Dendritic cell treated with granulocyte-macrophage colony-stimulating factor and Interleukin-4, amounts not matched to agents 40 ng/mL and 50 ng/mL, for 4 days (primary cell): ENCODE data around the gene ARFIP1.
"Not testable (repeated sequence)": the region's sequence is repeated elsewhere in the genome, so short reads cannot be mapped to it uniquely, and the experiment has no call there.

Experiments
- H3K27ac Mint-ChIP-seq: one replicate; pipeline ENCODE4 v1.8.0; 2022; ENCODE audit warnings: mild to moderate bottlenecking, mixed read lengths
- H3K27me3 Mint-ChIP-seq: one replicate; pipeline ENCODE4 v1.8.0; 2022; ENCODE audit warnings: mild to moderate bottlenecking, mixed read lengths
- H3K36me3 Mint-ChIP-seq: one replicate; pipeline ENCODE4 v1.8.0; 2022; ENCODE audit warnings: low read depth, mixed read lengths
- H3K4me1 Mint-ChIP-seq: one replicate; pipeline ENCODE4 v1.8.0; 2022; ENCODE audit warnings: low read depth, mixed read lengths
- H3K4me3 Mint-ChIP-seq: one replicate; pipeline ENCODE4 v1.8.0; 2022; ENCODE audit warnings: mild to moderate bottlenecking, moderate library complexity, mixed read lengths
- H3K9me3 Mint-ChIP-seq: one replicate; pipeline ENCODE4 v1.8.0; 2022; ENCODE audit warnings: mixed read lengths
- intact Hi-C: fragments of 100-400 bp; cut with micrococcal nuclease; formaldehyde crosslinking; loops from one replicate; pipeline ENCODE4 v1.15.0; 2022

Gene ARFIP1

DNA sequence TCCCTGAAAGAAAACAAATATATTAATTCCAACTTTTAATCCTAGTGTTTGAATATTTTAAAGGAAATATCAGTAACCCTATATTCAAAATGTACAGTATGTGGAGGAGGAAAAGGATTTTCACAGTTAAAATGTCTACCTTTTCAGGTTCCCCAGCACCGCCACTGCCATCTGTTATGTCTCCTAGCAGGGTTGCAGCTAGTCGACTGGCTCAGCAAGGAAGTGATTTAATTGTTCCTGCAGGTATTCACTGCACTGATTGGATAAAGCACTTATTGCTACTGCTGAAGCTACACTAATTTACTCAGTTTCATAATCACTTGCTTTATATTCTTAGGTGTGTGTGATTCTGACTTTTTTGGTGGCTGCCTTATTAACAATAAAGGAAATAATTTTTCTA, 90.9 kb downstream of the ARFIP1 start:
- no peak overlapping the region for H3K4me3 Mint-ChIP-seq
- H3K4me1 Mint-ChIP-seq = no peaks in the 10 kb centered on the region
- H3K36me3 Mint-ChIP-seq = peaks cover 41% of the 10 kb centered on the region
- intact Hi-C loops = no loop called here
- peaks cover 6% of the 10 kb centered on the region for H3K9me3 Mint-ChIP-seq
- no peaks in the 10 kb centered on the region for H3K27me3 Mint-ChIP-seq
- H3K27ac Mint-ChIP-seq = no peak overlapping the region

DNA sequence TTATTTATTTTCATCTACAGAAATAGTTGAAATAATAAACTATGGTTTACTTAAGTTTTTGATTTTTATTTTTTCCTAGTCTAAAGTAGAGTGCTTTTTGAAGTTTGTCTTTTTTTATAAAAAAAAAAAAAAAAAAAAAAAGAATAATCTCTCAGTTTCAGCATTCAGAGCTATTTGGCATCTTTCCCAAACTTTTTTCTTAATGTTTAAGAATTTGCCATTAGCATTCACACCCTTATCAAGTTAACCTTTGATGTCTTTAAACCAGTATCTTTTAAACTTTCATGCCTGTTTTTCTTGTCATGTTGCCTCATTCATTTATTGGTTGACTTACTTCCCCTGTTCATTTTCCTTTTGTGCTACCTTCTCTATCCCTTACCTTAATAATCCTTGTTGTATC, 95.5 kb downstream of the ARFIP1 start:
- Mint-ChIP-seq H3K27me3 (no peaks in the 10 kb centered on the region), H3K9me3 (peaks cover 28% of the 10 kb centered on the region), H3K4me1 (peaks cover 4% of the 10 kb centered on the region), H3K27ac (no peak overlapping the region), H3K36me3 (peaks cover 49% of the 10 kb centered on the region), H3K4me3 (no peak overlapping the region)
- intact Hi-C loops = no loop called here

DNA sequence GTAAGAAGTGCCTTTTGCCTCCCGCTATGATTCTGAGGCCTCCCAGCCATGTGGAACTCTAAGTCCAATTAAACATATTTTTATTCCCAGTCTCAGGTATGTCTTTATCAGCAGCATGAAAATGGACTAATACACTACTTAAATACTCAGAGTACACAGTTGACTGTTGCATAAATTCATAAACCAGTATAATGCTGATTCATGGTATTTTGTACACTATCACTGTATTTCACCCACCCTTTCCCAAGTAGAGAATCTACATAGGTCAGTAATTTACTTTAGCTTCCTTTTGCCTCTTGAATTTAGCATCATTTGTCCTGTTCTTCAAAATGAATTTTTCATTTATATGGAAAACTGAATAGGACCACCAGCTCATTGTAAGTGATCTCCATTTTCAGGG, 98.1 kb downstream of the ARFIP1 start:
- peaks cover 28% of the 10 kb centered on the region for H3K9me3 Mint-ChIP-seq
- H3K4me1 Mint-ChIP-seq = peaks cover 7% of the 10 kb centered on the region
- H3K4me3 Mint-ChIP-seq = no peak overlapping the region
- H3K36me3 Mint-ChIP-seq = peaks cover 53% of the 10 kb centered on the region
- intact Hi-C loops = no loop called here
- no peaks in the 10 kb centered on the region for H3K27me3 Mint-ChIP-seq
- no peak overlapping the region for H3K27ac Mint-ChIP-seq

GRCh38 chr4:152880263-152880662, 100.5 kb downstream of the ARFIP1 start:
- H3K4me1 Mint-ChIP-seq = peaks cover 7% of the 10 kb centered on the region
- H3K9me3 Mint-ChIP-seq = peaks cover 26% of the 10 kb centered on the region
- H3K27ac Mint-ChIP-seq = no peak overlapping the region
- peaks cover 41% of the 10 kb centered on the region for H3K36me3 Mint-ChIP-seq
- H3K27me3 Mint-ChIP-seq = no peaks in the 10 kb centered on the region
- intact Hi-C loops = no loop called here
- no peak overlapping the region for H3K4me3 Mint-ChIP-seq

- peaks cover 7% of the 10 kb centered on the region for H3K4me1 Mint-ChIP-seq
- intact Hi-C loops = no loop called here
- H3K9me3 Mint-ChIP-seq = peaks cover 9% of the 10 kb centered on the region
- H3K36me3 Mint-ChIP-seq = peaks cover 39% of the 10 kb centered on the region
- H3K4me3 Mint-ChIP-seq = no peak overlapping the region
- no peak overlapping the region for H3K27ac Mint-ChIP-seq
- no peaks in the 10 kb centered on the region for H3K27me3 Mint-ChIP-seq
Measured at GRCh38 chr4:152881974-152882373, 102.2 kb downstream of the ARFIP1 start.

DNA sequence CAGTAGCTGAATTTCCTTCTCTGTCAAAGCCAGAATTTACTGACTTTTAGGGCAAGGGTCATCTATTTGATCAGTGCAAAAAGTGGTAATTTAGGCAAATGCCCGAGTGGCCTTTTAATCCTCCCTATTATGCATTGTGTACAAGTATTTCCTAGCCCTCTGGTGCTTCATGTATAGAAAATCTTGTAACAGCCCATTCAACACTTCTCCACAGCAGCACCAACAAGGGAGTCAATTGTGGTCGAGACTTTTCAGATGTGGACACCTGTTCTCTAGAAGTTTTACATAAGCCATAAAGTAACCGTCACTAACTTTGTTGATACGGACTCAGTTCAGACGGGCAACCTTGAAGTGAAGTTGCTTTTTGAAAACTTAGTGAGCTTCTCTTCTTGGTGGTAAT, 105.4 kb downstream of the ARFIP1 start:
- no peak overlapping the region for H3K27ac Mint-ChIP-seq
- peaks cover 51% of the 10 kb centered on the region for H3K36me3 Mint-ChIP-seq
- peaks cover 4% of the 10 kb centered on the region for H3K4me1 Mint-ChIP-seq
- no peaks in the 10 kb centered on the region for H3K27me3 Mint-ChIP-seq
- no peaks in the 10 kb centered on the region for H3K9me3 Mint-ChIP-seq
- intact Hi-C loops = no loop called here
- H3K4me3 Mint-ChIP-seq = no peak overlapping the region

DNA sequence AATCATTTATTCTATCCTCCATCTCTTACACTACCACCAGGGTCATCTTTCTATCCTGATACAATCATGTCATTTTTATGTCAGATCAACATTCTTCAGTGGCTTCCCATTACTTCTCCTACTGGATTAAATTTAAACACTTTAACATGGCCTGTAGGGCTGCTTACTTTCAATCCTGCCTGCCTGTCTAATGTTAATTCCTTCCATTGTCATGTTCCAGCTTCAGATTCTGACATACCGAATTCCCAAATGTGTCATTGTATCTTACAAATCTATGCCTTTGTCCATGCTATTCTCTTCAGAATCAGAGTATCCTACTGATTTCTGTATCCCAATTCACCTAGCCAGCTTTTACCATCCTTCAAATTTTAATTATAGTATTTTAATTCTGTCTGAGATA, 106.4 kb downstream of the ARFIP1 start:
- Mint-ChIP-seq H3K36me3 (peaks cover 61% of the 10 kb centered on the region), H3K4me1 (no peaks in the 10 kb centered on the region), H3K27me3 (no peaks in the 10 kb centered on the region), H3K9me3 (no peaks in the 10 kb centered on the region), H3K4me3 (no peak overlapping the region), H3K27ac (no peak overlapping the region)
- intact Hi-C loops = no loop called here

DNA sequence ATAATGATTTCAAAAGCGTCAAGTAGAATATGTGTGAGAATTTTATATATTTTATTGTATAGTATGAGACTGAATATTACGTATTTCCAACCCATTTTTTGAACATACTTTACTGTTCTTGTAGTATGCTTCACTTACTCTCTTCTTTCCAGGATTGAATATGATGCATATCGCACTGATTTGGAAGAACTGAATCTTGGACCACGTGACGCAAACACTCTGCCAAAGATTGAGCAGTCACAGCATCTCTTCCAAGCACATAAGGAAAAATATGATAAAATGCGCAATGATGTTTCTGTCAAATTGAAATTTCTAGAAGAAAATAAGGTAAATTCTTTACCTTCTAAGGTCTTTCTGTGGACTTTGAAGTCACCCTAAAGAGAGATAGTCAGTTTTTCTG, 108.2 kb downstream of the ARFIP1 start:
- no peak overlapping the region for H3K27ac Mint-ChIP-seq
- H3K9me3 Mint-ChIP-seq = no peaks in the 10 kb centered on the region
- H3K27me3 Mint-ChIP-seq = no peaks in the 10 kb centered on the region
- no peak overlapping the region for H3K4me3 Mint-ChIP-seq
- no peaks in the 10 kb centered on the region for H3K4me1 Mint-ChIP-seq
- H3K36me3 Mint-ChIP-seq = peaks cover 74% of the 10 kb centered on the region
- intact Hi-C loops = no loop called here

DNA sequence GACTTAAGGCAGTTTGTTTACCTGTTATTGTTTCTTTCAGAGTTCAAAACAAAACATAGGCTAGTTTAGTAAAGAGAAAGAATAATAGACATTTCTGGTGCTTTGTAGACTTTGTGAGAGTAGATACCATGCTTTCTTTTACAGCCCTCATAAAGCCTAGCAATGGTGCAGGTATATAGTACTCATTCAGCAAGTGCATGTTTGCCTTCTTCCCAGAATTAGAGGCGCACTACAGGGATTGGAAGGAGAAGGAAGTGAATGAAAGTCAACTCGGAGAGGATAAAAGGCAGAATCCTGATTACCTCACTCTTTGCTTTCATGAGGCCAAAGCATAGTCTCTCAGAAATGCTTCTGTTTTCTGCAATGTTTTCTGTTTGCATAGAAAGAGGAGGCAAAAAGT, 113.2 kb downstream of the ARFIP1 start:
- H3K4me3 Mint-ChIP-seq = no peak overlapping the region
- H3K27ac Mint-ChIP-seq = no peak overlapping the region
- H3K4me1 Mint-ChIP-seq = peaks cover 9% of the 10 kb centered on the region
- H3K27me3 Mint-ChIP-seq = no peaks in the 10 kb centered on the region
- H3K9me3 Mint-ChIP-seq = no peaks in the 10 kb centered on the region
- peaks cover 55% of the 10 kb centered on the region for H3K36me3 Mint-ChIP-seq
- intact Hi-C loops = no loop called here

DNA sequence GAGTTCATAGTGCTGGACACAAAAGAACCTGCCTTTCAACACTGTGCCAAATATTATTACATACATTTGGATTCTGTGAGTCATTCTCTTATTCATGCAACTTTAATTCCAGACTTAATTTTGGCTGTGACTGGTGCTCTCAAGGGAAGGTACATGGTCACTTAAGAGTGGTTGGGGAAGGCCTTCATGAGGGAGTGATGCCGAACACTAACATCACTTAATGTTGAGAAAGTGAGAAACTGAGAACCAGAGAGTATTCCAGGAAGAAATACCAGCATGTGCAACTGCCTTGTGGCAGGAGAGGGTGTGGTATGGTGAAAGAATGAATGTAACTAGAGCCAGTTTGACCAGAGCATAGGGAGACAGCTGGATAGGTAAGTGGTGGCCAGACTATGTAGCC, 114.9 kb downstream of the ARFIP1 start:
- Mint-ChIP-seq H3K4me1 (peaks cover 9% of the 10 kb centered on the region), H3K27ac (no peak overlapping the region), H3K36me3 (peaks cover 52% of the 10 kb centered on the region), H3K9me3 (no peaks in the 10 kb centered on the region), H3K27me3 (no peaks in the 10 kb centered on the region), H3K4me3 (no peak overlapping the region)
- intact Hi-C loops = no loop called here

- H3K4me1 Mint-ChIP-seq = peaks cover 9% of the 10 kb centered on the region
- H3K9me3 Mint-ChIP-seq = no peaks in the 10 kb centered on the region
- H3K4me3 Mint-ChIP-seq = no peak overlapping the region
- no peak overlapping the region for H3K27ac Mint-ChIP-seq
- intact Hi-C loops = no loop called here
- no peaks in the 10 kb centered on the region for H3K27me3 Mint-ChIP-seq
- peaks cover 42% of the 10 kb centered on the region for H3K36me3 Mint-ChIP-seq
Measured at GRCh38 chr4:152896811-152897210, 117.1 kb downstream of the ARFIP1 start.

DNA sequence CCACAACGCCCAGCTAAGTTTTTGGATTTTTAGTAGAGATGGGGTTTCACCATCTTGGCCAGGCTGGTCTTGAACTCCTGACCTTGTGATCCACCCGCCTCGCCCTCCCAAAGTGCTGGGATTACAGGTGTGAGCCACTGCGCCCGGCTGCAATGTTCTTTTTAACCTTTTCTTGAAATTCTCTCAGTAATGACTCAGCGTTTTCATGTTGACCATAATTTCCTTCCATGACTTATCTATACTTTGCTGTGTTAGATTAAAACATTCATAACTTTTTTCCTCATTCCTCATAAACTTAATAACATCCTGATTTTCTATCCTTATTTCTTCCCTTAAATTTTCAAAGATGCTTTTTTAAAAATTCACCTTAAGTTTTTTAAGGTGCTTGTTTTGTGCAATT, 118.4 kb downstream of the ARFIP1 start:
- H3K27ac Mint-ChIP-seq, H3K9me3 Mint-ChIP-seq, intact Hi-C loops, H3K4me3 Mint-ChIP-seq, H3K4me1 Mint-ChIP-seq, H3K27me3 Mint-ChIP-seq: not testable (repeated sequence)
- peaks cover 29% of the 10 kb centered on the region for H3K36me3 Mint-ChIP-seq

DNA sequence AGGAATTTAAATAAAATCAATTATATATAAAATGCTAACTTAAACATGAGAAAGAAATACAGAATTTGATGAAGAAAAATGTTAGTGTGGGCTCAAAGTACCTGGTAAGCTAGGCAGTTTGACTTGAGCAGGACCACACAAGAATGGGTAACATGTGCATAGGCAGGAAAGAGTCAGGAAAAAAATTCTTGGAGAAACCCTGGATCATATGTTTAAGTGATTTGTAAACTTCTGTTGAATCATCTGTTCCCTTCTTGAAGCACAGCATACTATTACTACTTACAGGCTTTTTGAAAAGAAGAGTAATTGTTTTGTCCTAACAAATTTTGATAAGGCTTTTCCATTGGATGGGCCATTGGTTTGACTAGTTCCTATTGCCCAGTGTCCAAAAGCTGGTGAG, 118.9 kb downstream of the ARFIP1 start:
- H3K4me3 Mint-ChIP-seq = no peak overlapping the region
- H3K4me1 Mint-ChIP-seq = peaks cover 9% of the 10 kb centered on the region
- intact Hi-C loops = no loop called here
- H3K27me3 Mint-ChIP-seq = no peaks in the 10 kb centered on the region
- no peaks in the 10 kb centered on the region for H3K9me3 Mint-ChIP-seq
- H3K27ac Mint-ChIP-seq = no peak overlapping the region
- H3K36me3 Mint-ChIP-seq = peaks cover 24% of the 10 kb centered on the region

DNA sequence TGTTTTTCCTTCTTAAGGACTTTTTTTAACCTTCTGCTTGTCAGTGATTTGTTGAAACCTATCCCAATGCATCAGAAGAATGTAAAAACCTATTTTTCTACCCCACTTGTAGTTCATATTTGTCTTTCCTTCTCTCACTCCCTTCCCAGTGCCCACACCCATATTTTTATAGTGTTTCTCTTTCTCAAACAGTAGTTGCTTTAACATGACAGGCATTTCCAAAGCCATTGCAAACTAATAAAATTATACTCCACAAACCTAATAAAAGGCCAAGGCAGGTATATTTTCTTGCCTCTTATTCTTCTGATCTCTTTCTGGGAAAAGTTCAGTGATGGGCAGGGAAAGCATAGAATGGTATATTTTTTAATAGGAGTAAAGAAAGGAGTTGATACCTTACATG, 120.6 kb downstream of the ARFIP1 start:
- Mint-ChIP-seq H3K9me3 (no peaks in the 10 kb centered on the region), H3K36me3 (peaks cover 26% of the 10 kb centered on the region), H3K4me1 (peaks cover 9% of the 10 kb centered on the region), H3K27ac (no peak overlapping the region), H3K27me3 (no peaks in the 10 kb centered on the region), H3K4me3 (no peak overlapping the region)
- intact Hi-C loops = no loop called here

GRCh38 chr4:152901205-152901604, 121.5 kb downstream of the ARFIP1 start:
- Mint-ChIP-seq H3K27me3 (no peaks in the 10 kb centered on the region), H3K4me1 (peaks cover 5% of the 10 kb centered on the region), H3K9me3 (no peaks in the 10 kb centered on the region), H3K27ac (no peak overlapping the region), H3K36me3 (peaks cover 29% of the 10 kb centered on the region), H3K4me3 (no peak overlapping the region)
- intact Hi-C loops = no loop called here
